Vagina (tissue), 2 donors: ENCODE data around the gene RASL11B.

Experiments used
- CTCF ChIP-seq, 3 experiments: fragments of 450-650 bp in 2 of 3; fragments of 200-600 bp in 1 of 3; sonication (generic) in 1 of 3; IDR thresholded peaks; one replicate each; pipeline ENCODE4 v1.5.1; 2017 to 2019; ENCODE audit warnings: antibody characterized with exemption in 3 of 3, mild to moderate bottlenecking in 2 of 3, moderate library complexity in 2 of 3
- POLR2A ChIP-seq, 2 donors: fragments of 450-650 bp; IDR thresholded peaks; one replicate each; pipeline ENCODE4 v1.6.1; 2017; ENCODE audit warnings: antibody characterized with exemption in 2 of 2, mild to moderate bottlenecking in 2 of 2, moderate library complexity in 2 of 2

DNA sequence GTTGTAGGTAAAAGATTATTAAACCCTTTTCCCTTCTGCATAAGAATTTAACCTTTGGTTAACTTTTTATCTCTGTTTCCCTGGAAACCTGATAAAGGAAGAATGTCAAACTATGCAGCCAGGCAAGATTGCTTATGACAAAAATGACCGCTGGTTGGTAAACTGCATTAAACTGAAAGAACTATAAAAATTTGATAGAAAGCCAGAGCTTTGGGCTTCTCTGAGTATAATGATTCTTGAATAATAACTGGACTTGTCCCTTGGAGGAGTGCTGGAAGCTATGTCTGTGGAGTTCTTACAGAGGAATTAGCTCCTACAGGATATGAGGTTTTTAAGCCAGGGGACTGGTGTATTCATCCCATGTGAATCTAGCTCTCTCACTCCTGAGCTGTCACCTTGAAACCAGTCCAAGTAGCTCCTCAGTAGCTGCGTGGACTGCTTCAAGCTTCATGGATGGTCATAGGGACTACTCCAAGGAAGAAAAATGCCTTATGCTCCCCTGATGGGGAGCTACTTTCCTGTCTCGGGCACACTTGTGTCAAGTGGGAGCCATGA, 52.0 kb downstream of the RASL11B start:
- no peak for TF ChIP-seq POLR2A (IDR thresholded peaks at IDR 0.05)
- no peak for TF ChIP-seq CTCF (IDR thresholded peaks at IDR 0.05)
